NB4 (cell line): ENCODE data around the gene CD4.

Experiments
- DNase-seq: peaks from one replicate; pipeline ENCODE4 v3.0.0; 2010; ENCODE audit warnings: low read depth
- H3K4me3 ChIP-seq: one replicate; pipeline ENCODE4 v1.5.1; 2011; ENCODE audit warnings: mild to moderate bottlenecking, low read depth, low read length, moderate library complexity
- CTCF ChIP-seq: IDR thresholded peaks from one replicate; pipeline ENCODE4 v1.5.1; 2012; ENCODE audit warnings: low read depth, low read length
- MAX ChIP-seq: IDR thresholded peaks from 2 replicates; pipeline ENCODE4 v1.6.1; 2011; ENCODE audit warnings: low read depth, low read length
- MYC ChIP-seq: IDR thresholded peaks from 2 replicates; pipeline ENCODE4 v1.6.1; 2011; ENCODE audit warnings: low read depth, low read length
- POLR2A ChIP-seq: IDR thresholded peaks from 2 replicates; pipeline ENCODE4 v1.6.1; 2011; ENCODE audit warnings: mild to moderate bottlenecking; ENCODE audit not compliant: insufficient read length; ENCODE audit errors: extremely low read depth

Gene CD4

GRCh38 chr12:6757028-6757690 is 32.2 kb upstream of the CD4 start:
- TF ChIP-seq POLR2A (no peak), CTCF (no peak), MYC (no peak), MAX (no peak)
- no peak for DNase-seq
- no peak overlapping the region for H3K4me3 ChIP-seq

GRCh38 chr12:6758506-6759095 is 30.7 kb upstream of the CD4 start:
- DNase-seq = no peak
- no peak for TF ChIP-seq CTCF
- TF ChIP-seq MYC = no peak
- no peak for TF ChIP-seq POLR2A
- no peak overlapping the region for H3K4me3 ChIP-seq

- no peak for DNase-seq
- no peak for TF ChIP-seq MAX
- H3K4me3 ChIP-seq = no peak overlapping the region
These were observed 29.6 kb upstream of the CD4 start for GRCh38 chr12:6759741-6760140.

GRCh38 chr12:6763380-6763779 is 25.9 kb upstream of the CD4 start:
- DNase-seq = no peak
- TF ChIP-seq POLR2A (no peak), CTCF (no peak), MAX (no peak), MYC (no peak)
- no peak overlapping the region for H3K4me3 ChIP-seq

- peak; percentile 69 for DNase-seq
- TF ChIP-seq MAX = no peak
- TF ChIP-seq CTCF = no peak
- TF ChIP-seq POLR2A = no peak
- no peak for TF ChIP-seq MYC
- H3K4me3 ChIP-seq = no peak overlapping the region
These were observed 25.1 kb upstream of the CD4 start for GRCh38 chr12:6764011-6764828.

- no peak for DNase-seq
- no peak overlapping the region for H3K4me3 ChIP-seq
- TF ChIP-seq CTCF = no peak
- TF ChIP-seq MYC = no peak
- no peak for TF ChIP-seq POLR2A
- TF ChIP-seq MAX = no peak
These were observed 24.2 kb upstream of the CD4 start for GRCh38 chr12:6765048-6765633.
